Stimulated activated CD4-positive, alpha-beta T cell treated with anti-CD3 and anti-CD28 coated beads, Interleukin-4, amount 100 ng/mL, for 4 hours (primary cell): ENCODE data around the gene IGF2BP2.
"Not testable (repeated sequence)": the region's sequence is repeated elsewhere in the genome, so short reads cannot be mapped to it uniquely, and the experiment has no call there.

Experiments
- DNase-seq, 2 experiments: peaks; one replicate each; pipeline ENCODE4 v3.0.0-alpha.2; 2020

Gene IGF2BP2

GRCh38 chr3:185657691-185658503, 166.9 kb downstream of the IGF2BP2 start:
- DNase-seq, result no peak

DNA sequence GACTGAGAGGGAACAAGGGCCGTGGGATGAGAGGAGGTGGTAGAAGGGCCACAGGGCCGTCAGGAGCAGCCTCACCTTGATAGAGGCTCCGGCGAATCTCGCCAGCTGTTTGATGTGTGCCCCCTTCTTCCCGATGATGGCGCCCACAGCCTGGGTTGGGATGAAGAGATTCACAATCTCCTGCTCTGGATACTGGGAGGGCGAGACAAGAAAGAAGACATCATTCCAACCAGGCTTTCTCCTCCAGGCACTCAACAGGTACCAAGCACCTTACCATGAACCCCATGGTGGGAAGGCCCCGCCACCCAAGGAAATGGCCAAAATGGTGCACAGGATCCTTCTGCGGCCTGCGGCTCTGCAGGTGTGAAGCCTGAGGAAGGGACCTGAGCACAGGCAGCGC, 167.6 kb downstream of the IGF2BP2 start:
- DNase-seq, result no peak

- DNase-seq, result no peak
These were observed 168.5 kb downstream of the IGF2BP2 start for GRCh38 chr3:185656321-185656840.

DNA sequence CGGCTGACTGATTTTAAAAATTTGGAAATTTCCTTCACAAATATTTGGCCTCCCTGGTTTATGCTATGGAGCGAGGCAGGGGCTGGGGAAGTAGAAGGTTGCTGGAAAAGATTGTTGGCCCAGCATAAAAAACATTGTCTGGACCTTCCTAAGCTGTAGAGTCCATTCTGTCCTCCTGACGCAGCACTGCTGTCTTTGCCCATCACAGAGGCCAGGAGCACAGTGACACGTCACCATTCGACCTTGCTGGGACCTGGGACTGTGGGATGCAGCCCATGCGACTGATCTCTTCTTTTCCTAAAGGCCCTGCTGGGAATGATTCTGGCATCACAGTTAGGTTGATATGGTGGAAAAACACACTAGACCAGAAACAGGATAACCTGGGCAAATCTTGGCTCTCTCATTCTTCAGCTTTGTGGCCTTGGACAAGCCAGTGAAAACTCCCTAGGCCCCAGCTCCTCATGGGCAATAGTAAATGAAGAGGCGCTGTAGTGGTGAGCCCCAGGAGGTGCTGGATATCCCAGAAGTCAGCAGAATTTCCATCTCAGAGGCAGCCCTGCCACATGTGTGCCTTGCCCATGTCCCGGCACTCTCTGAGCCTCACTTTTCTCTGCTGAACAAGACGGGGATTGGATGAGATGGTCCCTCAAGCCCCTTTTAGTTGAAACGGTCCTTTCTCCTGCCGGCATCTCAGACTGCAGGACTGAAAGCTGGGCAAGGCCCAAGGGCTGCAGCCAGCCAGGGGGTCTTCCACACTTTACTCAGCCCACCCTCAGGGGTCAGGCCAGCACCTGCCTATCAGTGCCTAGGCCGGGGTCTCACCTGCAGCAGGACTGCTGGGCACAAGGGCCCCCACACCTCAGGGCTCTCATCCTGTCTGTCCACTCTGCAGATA, 169.2 kb downstream of the IGF2BP2 start:
- no peak for DNase-seq

- no peak for DNase-seq
These were observed 170.1 kb downstream of the IGF2BP2 start for GRCh38 chr3:185654758-185655145.

DNA sequence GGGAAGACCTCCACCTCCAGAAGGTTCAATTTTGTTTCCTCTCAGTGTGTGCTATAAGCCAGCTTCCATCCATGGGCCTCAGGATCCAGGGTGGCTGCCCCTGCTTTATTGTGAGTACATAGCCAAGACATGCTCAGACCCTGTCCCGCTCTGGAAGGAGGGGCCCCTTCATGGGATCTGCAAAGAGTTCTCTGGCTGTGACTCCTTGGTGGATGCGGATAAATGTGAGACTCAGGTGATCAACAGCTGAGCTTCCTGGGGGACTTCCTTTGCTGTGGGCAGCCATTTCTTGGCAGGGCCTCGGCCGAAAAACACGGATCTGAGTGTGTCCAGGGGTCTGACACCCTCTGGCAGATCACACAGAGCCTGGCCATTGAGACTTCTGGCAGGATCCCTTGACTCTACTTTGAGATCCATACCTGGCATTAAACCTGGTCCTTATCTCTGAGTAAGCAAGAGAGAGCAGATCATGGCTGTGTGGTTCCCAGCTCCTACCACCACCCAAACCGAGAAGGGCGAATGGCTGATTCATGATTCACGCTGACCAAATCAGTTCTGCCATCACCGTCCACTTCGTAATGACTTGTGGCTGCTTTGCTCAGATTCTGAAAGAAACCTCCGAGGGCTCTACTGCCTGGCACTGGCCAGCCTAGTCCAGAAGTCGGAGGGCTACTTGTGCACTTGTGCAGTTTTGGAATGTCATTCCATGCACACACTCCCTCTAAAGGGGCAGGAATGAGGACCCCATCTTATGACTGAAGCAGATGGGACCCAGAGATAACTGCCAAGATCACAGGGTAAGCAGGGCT, 170.7 kb downstream of the IGF2BP2 start:
- DNase-seq, result no peak

DNA sequence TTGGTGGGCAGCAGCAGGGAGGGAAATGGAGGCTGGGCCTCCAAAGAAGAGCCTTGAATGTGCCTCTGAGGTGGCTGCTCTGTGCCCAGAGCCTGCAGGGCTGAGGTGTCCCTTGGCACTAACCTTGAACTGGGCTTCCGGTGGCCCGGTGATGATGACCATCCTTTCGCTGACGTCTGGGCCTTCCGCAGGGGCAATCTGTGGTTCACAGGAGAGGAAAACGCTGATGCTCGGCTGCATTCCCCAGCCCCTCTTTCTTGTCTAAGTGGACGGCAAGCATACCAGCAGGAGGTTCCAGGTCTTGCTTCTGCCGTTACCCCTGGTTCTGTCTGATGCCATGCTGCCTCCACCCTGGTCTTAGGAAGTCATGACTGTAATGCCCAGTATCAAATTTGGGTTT, 172.9 kb downstream of the IGF2BP2 start:
- DNase-seq, result no peak

GRCh38 chr3:185649414-185649813, 175.4 kb downstream of the IGF2BP2 start:
- DNase-seq, result no peak

GRCh38 chr3:185648396-185648795, 176.4 kb downstream of the IGF2BP2 start:
- no peak for DNase-seq

DNA sequence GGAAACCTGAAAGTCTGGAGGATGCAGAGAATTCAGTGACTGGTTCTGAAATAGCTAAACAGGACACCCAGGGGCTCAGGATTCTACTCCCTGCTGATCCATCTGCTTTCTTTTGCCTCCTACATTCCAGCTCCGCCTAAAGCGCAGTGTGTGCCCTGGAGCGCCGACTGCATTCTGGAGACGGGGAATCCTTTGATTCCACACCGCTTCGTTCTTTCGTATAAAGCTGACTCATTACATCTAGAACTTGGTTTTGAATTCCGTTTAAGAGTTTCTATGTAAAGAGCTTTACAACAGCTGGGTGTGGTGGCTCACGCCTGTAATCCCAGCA, 177.0 kb downstream of the IGF2BP2 start:
- DNase-seq, result no peak

DNA sequence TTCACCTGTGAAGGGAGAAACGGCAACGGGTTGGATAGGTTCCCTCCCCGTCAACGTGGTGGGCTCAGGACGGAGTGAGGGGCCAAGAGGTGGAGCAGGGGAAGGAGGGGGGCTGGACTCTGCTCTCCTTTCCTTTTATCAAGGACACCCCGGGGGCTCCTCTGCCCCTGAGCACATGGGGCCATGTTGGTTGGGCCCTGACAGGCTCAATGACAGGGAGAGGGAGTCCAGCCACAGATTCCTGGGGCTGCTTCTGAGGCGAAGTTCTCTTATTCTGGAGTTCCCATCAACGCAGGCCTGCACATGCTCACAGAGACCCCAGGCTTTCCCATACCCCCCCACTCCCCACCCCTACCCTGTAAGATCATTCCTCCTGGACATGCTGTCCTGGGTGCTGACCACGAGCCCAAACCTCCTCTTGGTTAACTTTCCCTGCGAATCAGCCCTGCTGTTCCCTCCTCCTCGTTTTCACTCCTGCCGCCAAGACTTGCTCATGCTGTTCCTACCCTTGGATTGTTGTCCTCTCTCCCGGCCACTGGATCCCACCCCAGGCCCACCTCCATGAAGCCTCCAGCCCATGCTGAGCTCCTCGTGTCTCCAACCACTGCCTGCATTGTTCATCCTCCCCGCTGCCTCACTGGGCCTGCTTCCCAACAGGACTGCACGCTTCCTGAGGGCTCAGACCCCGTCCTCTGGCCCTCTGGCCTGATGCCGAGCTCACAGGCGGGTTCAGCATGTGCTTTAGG, 177.5 kb downstream of the IGF2BP2 start:
- DNase-seq, result no peak

GRCh38 chr3:185646382-185647133, 178.3 kb downstream of the IGF2BP2 start:
- no peak for DNase-seq

DNA sequence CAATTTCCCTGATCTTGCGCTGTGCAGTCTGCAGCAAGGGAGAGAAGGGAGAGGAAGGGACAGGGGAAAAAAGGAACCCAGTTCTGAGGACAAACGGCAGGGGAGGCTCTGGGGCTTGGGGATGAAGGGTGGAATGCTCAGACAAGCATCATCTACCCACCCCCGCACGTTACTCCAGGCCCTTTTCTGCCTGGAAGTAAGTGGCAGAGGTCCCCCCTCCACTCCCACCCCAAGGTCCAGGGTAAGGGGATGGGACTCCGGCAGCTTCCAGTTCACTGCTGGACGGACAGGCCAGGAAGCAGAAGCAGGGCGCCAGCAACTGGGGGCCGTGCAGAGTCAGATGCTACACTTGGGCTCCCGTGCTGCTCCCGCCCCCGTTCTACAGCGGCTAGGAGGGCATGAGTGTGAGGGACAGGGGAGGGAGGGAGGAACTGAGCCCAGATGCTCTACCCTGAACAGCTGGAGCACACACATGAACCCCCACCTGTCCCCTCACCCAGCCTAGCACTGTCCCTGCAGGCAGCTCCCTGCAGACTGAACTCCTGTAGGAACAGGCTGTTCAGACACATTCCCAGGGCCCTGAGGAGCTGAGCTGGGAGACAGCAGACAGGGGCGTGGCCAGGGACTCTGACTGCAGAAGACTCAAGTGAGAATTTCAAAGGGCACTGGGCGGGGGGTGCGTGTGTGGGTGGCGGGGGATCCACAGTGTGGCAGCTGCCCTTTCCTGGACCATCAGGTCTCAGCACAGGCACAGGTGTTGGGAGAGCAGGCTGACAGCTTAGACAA, 179.1 kb downstream of the IGF2BP2 start:
- DNase-seq, result no peak

- DNase-seq, result not testable (repeated sequence)
These were observed 179.7 kb downstream of the IGF2BP2 start for GRCh38 chr3:185645191-185645590.

DNA sequence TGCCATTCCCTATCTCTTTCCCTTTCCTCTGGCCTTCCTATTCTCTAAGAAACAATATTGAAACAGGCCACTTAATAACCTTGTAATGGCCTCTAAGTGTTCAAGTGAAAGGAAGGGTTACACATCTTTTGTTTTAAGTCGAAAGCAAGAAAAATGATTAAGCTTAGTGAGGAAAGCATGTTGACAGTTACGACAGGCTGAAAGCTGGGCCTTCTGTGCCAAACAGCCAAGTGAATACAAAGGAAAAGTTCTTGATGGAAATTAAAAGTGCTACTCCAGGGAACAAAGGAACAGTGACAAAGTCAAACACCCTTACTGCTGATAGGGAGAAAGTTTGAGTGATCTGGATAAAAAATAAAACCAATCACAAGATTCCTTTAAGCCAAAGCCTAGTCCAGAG, 184.5 kb downstream of the IGF2BP2 start:
- no peak for DNase-seq

DNA sequence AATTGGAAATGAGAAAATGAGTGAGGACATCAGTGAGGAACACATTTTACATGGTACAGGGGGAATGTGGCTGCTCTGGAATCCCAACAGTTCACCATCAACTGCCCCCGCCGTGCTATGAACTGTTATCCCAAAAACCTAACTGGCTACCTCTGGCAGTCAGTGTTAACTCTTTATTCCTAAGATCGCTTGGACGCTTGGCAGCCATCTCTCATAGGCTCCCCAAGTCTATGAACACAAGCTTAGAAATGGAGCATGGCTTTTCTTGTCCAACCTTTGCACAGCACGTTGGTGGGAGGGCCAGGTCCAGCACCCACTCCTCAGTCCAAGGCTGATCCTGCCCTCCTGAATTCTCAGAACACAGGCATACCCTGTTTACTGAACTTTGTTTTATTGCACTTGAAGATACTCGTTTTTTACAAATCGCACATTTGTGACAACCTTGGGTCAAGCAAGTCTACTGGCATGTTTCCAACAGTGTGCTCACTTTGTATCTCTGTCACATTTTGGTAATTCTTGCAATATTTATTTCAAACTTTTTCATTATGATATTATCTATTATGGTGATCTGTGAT, 185.1 kb downstream of the IGF2BP2 start:
- no peak for DNase-seq

- not testable (repeated sequence) for DNase-seq
These were observed 186.2 kb downstream of the IGF2BP2 start for GRCh38 chr3:185638651-185639050.

DNA sequence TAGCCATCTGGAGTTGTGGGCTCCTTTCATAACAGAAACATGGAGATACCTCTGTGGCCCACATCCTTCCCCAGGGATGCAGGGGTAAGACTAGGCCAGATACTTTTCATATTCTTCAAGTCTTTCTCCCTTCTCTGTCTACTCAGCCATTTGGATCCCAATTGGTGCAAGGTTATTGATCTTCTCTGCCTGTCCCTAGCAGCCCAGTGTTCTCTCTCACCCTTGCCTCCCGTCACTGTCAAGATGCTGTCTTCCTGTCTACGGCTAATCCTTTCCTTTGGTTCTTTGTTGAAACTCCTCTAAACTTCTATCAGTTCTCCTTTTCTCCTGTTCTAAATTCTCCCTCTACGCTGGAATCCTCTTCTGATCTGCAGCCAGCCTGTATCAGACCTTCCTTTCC, 187.5 kb downstream of the IGF2BP2 start:
- no peak for DNase-seq

DNA sequence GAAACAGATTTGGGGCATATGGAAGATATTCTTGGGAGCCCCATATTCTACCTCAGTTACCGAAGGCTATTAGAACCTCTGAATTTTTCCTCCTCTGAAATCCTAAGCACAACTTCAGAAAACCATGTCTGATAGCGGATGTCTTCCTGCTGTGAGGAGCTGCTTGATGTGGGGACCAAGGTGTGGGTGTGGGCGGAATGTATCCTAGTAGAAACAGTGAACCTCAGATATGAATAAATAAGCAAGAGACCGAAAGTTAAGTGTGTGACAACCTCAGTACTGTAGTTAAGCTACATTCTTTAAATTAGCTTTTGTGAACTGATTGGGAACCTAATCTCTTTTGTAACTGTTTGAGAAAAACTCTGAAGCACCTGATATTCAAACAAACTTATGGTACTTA, 191.8 kb downstream of the IGF2BP2 start:
- DNase-seq, result no peak

- no peak for DNase-seq
These were observed 193.2 kb downstream of the IGF2BP2 start for GRCh38 chr3:185631508-185632206.
